H54 (cell line): ENCODE results near the gene ETV6.
"Not testable (repeated sequence)": the region's sequence is repeated elsewhere in the genome, so short reads cannot be mapped to it uniquely, and the experiment has no call there.

Source experiments
- DNase-seq: peaks from one replicate; pipeline ENCODE4 v3.0.0; 2011; ENCODE audit warnings: low spot score, mixed read lengths; ENCODE audit not compliant: insufficient read length
- FAIRE-seq: peaks from 3 replicates; lab custom pipeline; 2011; peaks lifted over from hg19 to GRCh38; lab: Jason Lieb, UNC
- POLR2A ChIP-seq: IDR thresholded peaks from 2 replicates; pipeline ENCODE4 v1.6.1; 2011; ENCODE audit warnings: low read depth, mild to moderate bottlenecking, low read length

ETV6 gene

DNA sequence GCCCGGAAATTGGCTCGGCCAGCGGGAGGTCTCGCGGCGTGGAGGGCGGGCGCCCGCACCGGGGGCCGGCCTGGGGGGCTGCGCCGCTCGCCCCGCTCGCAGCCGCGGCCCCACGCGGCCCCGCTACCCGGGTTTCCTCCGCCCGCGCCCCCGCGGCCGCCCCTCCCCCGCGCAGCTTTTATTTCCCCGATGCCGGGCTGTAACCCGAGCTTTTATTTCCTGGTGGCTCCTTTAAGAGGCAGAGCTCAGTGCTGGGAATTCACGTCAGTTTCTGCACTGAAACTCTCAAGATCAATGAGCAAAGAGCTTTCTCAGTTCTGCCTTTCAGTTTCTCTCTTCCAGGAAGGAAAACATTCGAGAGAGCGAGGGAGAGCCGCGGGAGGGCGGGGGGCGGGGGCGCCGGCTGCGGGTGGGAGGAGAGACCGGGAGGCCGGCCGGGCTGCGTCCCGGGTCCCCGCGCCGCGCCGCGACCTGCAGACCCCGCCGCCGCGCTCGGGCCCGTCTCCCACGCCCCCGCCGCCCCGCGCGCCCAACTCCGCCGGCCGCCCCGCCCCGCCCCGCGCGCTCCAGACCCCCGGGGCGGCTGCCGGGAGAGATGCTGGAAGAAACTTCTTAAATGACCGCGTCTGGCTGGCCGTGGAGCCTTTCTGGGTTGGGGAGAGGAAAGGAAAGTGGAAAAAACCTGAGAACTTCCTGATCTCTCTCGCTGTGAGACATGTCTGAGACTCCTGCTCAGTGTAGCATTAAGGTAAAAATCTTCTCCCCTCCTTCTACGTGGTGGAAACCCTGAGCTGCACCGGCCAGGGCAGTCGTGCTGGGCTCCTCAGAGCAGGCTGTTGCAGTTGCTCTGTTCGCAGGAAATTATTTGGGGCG lies at the start of gene ETV6:
TSS of gene ETV6 (plus strand) at position 262 of the 873 bp plus-strand sequence. CDS start at position 716, 454 bp downstream.
- TF ChIP-seq POLR2A: no peak
- DNase-seq (peak; percentile 80), FAIRE-seq (no peak)

DNA sequence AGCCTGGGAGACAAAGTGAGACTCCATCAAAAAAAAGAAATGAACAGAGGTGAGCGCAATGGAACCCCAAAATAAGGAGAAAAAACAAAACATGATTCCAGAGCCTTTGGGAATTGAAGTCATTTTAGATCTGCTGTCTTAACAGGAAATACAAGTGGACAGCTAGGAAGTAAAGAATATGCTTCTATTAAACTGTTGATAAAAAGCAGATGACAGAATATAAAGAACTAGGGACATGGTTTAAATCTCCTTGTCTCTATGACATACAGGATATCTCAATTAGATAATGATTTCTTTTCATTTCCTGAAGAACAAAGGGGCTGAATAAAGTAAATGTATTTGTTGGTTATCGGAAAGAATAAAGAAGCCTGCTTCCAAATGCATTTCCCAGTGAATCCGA lies 49.3 kb upstream of the ETV6 start:
- DNase-seq (no peak), FAIRE-seq (no peak)
- TF ChIP-seq POLR2A: no peak

DNA sequence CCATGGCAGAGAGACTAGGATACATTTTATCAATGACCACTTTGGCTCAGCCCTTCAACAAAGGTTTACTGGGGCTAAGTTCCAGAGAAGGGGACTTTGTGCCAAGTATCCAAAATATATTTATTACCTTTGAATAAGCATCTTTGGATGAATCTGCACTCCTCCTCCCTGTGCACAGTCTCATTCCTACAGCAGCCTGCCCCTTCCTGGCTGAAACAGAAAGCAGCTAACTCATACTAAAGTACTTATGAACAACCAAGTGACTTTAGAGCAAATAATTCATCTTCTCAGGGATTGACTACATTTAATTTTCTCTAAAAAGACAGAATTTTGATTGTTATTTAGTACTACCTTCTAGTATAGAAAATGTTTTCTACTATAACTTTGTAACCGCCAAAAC lies 47.8 kb upstream of the ETV6 start:
- DNase-seq: no peak
- no peak for FAIRE-seq
- TF ChIP-seq POLR2A: no peak

DNA sequence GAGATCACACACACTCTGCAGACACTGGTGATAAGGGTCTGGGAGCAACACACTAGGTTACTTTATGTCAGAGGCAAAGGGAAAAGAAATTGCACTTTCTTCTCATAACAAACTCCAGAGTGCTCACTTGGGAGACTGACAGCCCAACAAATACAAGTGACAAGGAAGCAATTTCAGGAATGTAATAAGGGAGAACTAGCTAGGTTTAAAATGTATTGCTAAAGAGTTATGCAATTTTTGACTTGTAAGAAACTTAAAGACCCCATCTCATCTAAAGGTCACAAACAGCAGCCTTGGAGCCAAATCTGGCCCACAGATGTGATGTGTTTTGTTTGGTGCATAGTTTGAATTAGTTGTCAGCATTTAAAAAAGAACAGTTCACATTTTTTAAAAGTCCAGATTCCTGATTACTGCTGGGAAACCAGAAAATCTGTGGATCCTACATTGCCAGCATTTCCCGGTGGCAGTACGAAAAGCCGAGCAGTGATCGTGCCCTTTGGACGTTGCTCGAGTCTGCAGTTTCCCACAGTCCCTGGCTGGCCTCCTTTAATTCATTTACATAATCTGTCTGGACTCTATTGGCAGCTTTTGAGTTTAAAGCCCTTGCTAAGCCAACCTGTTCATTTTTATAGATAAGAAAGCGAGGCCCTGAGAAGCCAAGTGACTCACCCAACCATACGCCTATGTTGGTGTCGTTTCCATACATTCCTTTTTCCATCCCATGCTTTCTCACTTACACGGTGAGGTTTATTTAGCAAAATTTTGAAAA lies 42.0 kb upstream of the ETV6 start:
- DNase-seq: no peak
- no peak for FAIRE-seq
- no peak for TF ChIP-seq POLR2A

DNA sequence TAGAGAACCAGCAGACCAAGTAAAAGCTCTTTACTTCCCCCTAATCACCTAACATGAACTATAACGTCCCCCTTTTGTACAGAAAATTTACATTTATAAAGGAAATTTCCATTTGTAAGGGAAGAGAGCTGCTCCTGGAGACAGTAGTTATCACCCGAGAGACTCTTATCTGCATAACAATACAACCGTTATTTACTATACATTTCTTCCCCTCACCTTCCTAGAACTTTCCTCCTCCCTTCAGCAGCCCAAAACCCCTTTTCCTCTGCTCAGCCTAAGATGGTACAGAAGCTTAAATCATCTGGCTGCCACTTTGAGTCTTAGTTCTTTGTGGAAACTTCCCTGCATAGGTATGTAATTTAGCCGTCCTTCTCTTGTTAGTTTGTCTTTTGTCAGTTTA lies 40.4 kb upstream of the ETV6 start:
- DNase-seq (no peak), FAIRE-seq (no peak)
- no peak for TF ChIP-seq POLR2A

DNA sequence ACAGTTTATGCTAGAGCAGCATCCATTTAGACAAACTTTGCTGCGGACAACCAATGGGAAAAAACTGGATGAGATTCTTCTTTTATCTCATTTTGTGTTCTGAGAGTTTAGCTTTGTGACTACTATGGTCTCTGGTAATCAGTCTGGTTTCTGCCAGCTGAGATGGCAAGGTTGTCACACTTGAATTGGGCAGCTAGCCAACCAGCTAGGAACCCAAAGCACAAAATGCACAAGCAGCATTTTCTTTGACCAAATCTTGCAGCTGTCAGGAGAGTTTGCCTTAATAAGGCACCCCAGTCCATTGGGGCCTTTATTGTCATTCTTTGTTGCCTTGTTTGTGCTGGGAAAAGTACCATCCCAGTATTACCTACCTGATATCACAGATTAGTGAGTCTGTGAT lies 34.0 kb upstream of the ETV6 start:
- DNase-seq (no peak), FAIRE-seq (no peak)
- TF ChIP-seq POLR2A: no peak

DNA sequence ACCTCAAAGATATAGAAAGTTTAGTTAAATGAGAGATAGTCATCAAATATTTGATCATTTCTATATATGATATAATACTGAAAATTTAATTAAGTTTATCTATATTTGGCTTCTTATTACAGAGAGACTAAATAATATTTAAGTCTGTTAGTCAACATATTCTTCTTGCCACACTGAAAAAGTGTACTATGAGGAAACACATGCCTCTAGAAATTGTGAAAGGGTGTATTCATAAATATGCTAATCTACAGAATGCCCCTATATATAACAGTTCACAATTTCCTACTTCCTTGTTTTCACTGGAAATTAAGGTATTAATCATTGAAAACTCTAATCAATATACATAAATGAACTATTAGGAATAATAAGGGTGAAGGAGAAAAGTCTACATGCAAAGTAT lies 31.4 kb upstream of the ETV6 start:
- TF ChIP-seq POLR2A: no peak
- DNase-seq (no peak), FAIRE-seq (no peak)

DNA sequence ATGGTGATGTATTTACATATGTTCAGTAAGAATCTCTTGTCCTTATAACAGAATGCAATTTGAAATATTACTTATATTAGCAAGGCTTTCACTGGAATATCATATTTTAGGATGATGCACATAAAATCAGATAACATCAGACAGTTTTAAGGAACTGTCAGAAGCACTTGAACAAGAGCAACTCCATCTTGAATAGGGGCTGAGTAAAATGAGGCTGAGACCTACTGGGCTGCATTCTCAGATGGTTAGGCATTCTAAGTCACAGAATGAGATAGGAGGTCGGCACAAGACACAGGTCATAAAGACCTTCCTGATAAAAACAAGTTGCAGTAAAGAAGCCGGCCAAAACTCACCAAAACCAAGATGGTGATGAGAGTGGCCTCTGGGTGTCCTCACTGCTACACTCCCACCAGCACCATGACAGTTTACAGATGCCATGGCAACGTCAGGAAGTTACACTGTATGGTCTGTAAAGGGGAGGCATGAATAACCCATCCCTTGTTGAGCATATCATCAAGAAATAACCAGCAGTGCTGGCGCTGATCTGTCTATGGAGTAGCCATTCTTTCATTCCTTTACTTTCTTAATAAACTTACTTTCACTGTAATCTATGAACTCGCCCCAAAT lies 27.6 kb upstream of the ETV6 start:
- TF ChIP-seq POLR2A: no peak
- FAIRE-seq: no peak
- no peak for DNase-seq

DNA sequence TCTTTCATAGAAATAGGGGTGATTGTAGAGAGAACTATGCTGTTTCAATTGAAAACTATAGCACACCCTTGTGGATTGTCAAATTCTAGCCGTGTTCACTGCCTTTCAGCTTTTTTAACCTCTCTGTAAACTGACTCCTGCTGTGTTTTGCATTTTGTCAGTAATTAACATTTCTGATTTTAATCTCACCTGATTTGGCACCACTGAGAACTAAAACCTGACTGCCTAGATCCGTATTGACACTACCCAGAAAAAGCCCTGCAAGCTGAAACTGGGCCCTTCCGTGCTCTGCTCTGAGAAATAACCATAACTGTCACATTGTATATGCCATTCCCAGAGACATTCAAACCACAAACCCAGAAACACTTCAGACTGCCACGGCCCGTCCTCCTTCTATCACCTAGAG lies 26.6 kb upstream of the ETV6 start:
- DNase-seq: no peak
- no peak for TF ChIP-seq POLR2A
- no peak for FAIRE-seq

DNA sequence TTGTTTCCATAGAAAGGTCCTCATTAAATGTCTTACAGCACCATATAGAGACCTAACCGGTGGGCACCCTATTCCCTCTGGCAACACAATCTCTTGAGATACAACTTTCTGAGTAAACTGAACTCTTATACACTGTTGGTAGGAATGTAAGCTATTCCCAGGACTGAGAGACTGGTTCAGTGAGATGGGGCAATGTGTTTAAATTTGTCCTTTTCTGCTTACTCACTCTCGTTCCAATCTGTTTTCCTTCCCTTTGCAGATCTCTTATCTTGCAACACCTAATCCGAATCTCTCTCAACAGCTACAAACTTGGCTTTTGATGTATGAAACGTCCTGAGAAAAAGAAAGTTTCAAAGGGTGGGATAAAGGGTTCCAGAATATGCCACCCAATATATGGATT lies 26.1 kb upstream of the ETV6 start:
- no peak for TF ChIP-seq POLR2A
- FAIRE-seq: no peak
- no peak for DNase-seq

DNA sequence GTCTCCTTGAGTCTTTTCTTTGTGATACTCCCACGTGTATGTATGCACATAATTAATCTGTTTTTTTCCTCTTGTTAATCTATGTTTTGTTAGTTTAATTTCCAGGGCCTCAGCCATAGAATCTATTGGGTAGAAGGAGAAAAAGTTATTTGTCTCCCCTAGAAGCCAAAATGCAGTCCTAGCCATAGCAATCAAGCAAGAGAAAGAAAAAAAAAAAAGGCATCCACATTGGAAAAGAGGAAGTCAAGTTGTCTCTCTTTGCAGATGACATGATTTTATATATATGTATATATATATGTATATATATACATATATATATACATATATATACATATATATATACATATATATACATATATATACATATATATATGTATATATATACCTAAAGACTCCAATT lies 25.4 kb upstream of the ETV6 start:
- FAIRE-seq (no peak), DNase-seq (no peak)
- TF ChIP-seq POLR2A: no peak

DNA sequence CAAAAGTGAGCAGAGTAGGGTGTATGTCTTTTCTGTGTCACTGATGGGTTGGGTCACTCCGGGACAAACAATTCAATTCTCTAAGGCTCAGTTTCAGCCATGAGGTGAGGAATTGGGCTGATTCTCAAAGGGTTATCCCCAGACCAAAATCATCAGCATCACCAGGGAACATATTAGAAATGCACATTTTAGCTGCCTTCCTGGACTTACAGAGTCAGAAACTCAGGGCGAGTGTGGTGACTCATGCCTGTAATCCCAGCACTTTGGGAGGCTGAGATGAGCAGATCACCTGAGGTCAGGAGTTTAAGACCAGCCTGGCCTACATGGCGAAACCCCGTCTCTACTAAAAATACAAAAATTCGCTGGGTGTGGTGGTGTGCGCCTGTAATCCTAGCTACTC lies 21.8 kb upstream of the ETV6 start:
- DNase-seq: not testable (repeated sequence)
- peak; percentile 23 for FAIRE-seq

DNA sequence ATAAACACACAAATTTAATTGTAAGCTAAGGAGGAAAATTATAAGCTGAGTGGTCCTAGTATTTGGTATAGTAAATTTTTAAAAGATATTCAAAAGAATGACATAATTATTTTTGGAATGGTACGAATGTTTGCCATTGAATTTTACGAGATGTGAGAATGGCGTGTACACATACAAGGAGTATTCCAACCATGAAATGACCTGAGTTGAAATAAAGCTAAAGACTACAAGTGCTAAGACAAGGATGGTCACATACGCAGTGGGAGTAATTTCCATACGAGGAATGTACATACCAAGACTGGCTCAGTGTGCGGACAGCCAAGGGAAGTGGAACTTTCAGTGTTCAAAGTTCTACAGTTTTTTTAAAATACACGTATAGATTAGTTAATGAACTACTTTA lies 21.1 kb upstream of the ETV6 start:
- FAIRE-seq (no peak), DNase-seq (no peak)
- no peak for TF ChIP-seq POLR2A

DNA sequence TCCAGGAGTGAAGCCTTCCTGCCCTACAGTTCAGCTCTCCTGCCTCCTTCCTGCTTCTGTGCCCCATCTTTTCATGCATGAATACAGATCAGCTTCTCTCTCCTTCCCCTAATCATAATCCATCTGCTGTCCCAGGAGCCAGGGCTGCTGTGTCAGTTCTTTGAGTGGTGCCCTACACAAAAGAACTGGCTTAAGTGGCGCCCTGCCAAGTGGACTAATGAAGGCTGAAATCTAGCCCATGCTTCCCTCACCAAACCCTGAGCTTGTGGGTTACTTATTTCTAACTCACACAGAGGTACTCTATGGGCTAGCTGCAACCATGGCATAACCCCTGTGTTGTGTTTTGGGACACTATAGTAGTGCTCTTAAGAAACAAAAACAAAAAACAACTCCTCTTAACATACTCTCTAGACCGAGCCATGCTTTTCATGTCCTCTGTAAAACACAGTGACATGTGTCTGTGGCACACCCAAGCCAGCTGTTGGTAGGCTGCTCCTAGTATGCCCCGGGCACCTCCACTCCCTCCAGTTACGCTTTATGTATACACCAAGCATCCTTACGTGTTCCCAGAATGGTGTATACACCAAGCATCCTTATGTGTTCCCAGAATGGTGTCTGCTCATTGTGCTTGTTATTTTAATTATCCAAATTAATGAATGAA lies 19.3 kb upstream of the ETV6 start:
- no peak for TF ChIP-seq POLR2A
- FAIRE-seq (no peak), DNase-seq (no peak)
